Midbrain (tissue), 1 donor: ENCODE data around the gene NRXN2.
A peak's percentile ranks its signal among the peaks of the same experiment; 100 is the strongest.

Experiments used
- DNase-seq: peaks from one replicate; lab custom pipeline; 2025; lab: John Stamatoyannopoulos, UW

NRXN2 gene

GRCh38 chr11:64698427-64698826 is 24.6 kb downstream of the NRXN2 start:
- no peak for DNase-seq

GRCh38 chr11:64697663-64698375 is 25.2 kb downstream of the NRXN2 start:
- DNase-seq, result no peak

- DNase-seq, result no peak
Observed at GRCh38 chr11:64696045-64696444, 27.0 kb downstream of the NRXN2 start.

GRCh38 chr11:64695548-64695947 is 27.4 kb downstream of the NRXN2 start:
- DNase-seq, result no peak

GRCh38 chr11:64694821-64695365 is 28.1 kb downstream of the NRXN2 start:
- no peak for DNase-seq

- no peak for DNase-seq
Observed at GRCh38 chr11:64694026-64694755, 28.8 kb downstream of the NRXN2 start.

GRCh38 chr11:64692764-64693331 is 30.1 kb downstream of the NRXN2 start:
- DNase-seq, result no peak

GRCh38 chr11:64691543-64691942 is 31.5 kb downstream of the NRXN2 start:
- no peak for DNase-seq

- no peak for DNase-seq
Observed at GRCh38 chr11:64690235-64690634, 32.8 kb downstream of the NRXN2 start.

- peak; percentile 96 for DNase-seq
Observed at GRCh38 chr11:64688534-64688982, 34.4 kb downstream of the NRXN2 start.

GRCh38 chr11:64687643-64688533 is 35.1 kb downstream of the NRXN2 start:
- peak; percentile 68 for DNase-seq

- DNase-seq, result peak; percentile 97
Observed at GRCh38 chr11:64687204-64687603, 35.8 kb downstream of the NRXN2 start.

GRCh38 chr11:64686466-64687170 is 36.4 kb downstream of the NRXN2 start:
- no peak for DNase-seq

- DNase-seq, result no peak
Observed at GRCh38 chr11:64685536-64685935, 37.5 kb downstream of the NRXN2 start.

- no peak for DNase-seq
Observed at GRCh38 chr11:64684357-64684756, 38.6 kb downstream of the NRXN2 start.

- no peak for DNase-seq
Observed at GRCh38 chr11:64681171-64681570, 41.8 kb downstream of the NRXN2 start.

GRCh38 chr11:64679846-64680245 is 43.2 kb downstream of the NRXN2 start:
- no peak for DNase-seq

GRCh38 chr11:64677441-64678023 is 45.5 kb downstream of the NRXN2 start:
- DNase-seq, result no peak

- no peak for DNase-seq
Observed at GRCh38 chr11:64676261-64676615, 46.8 kb downstream of the NRXN2 start.

- DNase-seq, result peak; percentile 66
Observed at GRCh38 chr11:64675450-64676260, 47.3 kb downstream of the NRXN2 start.
